Activated CD8-positive, alpha-beta memory T cell treated with anti-CD3 and anti-CD28 coated beads for 24 hours (primary cell): ENCODE measurements around the gene PLXNA4.

Experiments used
- DNase-seq: peaks from one replicate; pipeline ENCODE4 v3.0.0-alpha.2; 2020

PLXNA4 gene

GRCh38 chr7:132300599-132301277 lies 275.5 kb downstream of the PLXNA4 start:
- DNase-seq = no peak

- no peak for DNase-seq
Observed at GRCh38 chr7:132298790-132299189, 277.5 kb downstream of the PLXNA4 start.

GRCh38 chr7:132296820-132297219 lies 279.4 kb downstream of the PLXNA4 start:
- DNase-seq = no peak

GRCh38 chr7:132295175-132295574 lies 281.1 kb downstream of the PLXNA4 start:
- DNase-seq = no peak

GRCh38 chr7:132292803-132293202 lies 283.5 kb downstream of the PLXNA4 start:
- DNase-seq = no peak

GRCh38 chr7:132291481-132291880 lies 284.8 kb downstream of the PLXNA4 start:
- no peak for DNase-seq

GRCh38 chr7:132290021-132290420 lies 286.2 kb downstream of the PLXNA4 start:
- no peak for DNase-seq

GRCh38 chr7:132286836-132287235 lies 289.4 kb downstream of the PLXNA4 start:
- DNase-seq = no peak

- DNase-seq = no peak
Observed at GRCh38 chr7:132280335-132280734, 295.9 kb downstream of the PLXNA4 start.

GRCh38 chr7:132279718-132280117 lies 296.6 kb downstream of the PLXNA4 start:
- no peak for DNase-seq

- no peak for DNase-seq
Observed at GRCh38 chr7:132276976-132277725, 299.1 kb downstream of the PLXNA4 start.

GRCh38 chr7:132276234-132276630 lies 300.0 kb downstream of the PLXNA4 start:
- no peak for DNase-seq

- DNase-seq = no peak
Observed at GRCh38 chr7:132275416-132276233, 300.6 kb downstream of the PLXNA4 start.

GRCh38 chr7:132272763-132273371 lies 303.4 kb downstream of the PLXNA4 start:
- no peak for DNase-seq

- no peak for DNase-seq
Observed at GRCh38 chr7:132270517-132270916, 305.8 kb downstream of the PLXNA4 start.

- DNase-seq = no peak
Observed at GRCh38 chr7:132269718-132270117, 306.6 kb downstream of the PLXNA4 start.

- DNase-seq = no peak
Observed at GRCh38 chr7:132263151-132263550, 313.1 kb downstream of the PLXNA4 start.

GRCh38 chr7:132262160-132262470 lies 314.2 kb downstream of the PLXNA4 start:
- DNase-seq = no peak

GRCh38 chr7:132261327-132262159 lies 314.7 kb downstream of the PLXNA4 start:
- DNase-seq = no peak

GRCh38 chr7:132258231-132258630 lies 318.0 kb downstream of the PLXNA4 start:
- no peak for DNase-seq

GRCh38 chr7:132257253-132257652 lies 319.0 kb downstream of the PLXNA4 start:
- no peak for DNase-seq

- no peak for DNase-seq
Observed at GRCh38 chr7:132256721-132257212, 319.5 kb downstream of the PLXNA4 start.
